GM18907 (cell line): ENCODE results near the gene NYNRIN.
A peak's percentile ranks its signal among the peaks of the same experiment; 100 is the strongest.

Source experiments
- ATAC-seq: cut with Tn5 transposase; IDR thresholded peaks from one replicate; pipeline ENCODE4 v1.9.1; 2021; ENCODE audit warnings: mild to moderate bottlenecking, moderate library complexity; ENCODE audit not compliant: unreplicated experiment

The NYNRIN gene

GRCh38 chr14:24390701-24391468 lies 7.9 kb upstream of the NYNRIN start:
- no peak for ATAC-seq

DNA sequence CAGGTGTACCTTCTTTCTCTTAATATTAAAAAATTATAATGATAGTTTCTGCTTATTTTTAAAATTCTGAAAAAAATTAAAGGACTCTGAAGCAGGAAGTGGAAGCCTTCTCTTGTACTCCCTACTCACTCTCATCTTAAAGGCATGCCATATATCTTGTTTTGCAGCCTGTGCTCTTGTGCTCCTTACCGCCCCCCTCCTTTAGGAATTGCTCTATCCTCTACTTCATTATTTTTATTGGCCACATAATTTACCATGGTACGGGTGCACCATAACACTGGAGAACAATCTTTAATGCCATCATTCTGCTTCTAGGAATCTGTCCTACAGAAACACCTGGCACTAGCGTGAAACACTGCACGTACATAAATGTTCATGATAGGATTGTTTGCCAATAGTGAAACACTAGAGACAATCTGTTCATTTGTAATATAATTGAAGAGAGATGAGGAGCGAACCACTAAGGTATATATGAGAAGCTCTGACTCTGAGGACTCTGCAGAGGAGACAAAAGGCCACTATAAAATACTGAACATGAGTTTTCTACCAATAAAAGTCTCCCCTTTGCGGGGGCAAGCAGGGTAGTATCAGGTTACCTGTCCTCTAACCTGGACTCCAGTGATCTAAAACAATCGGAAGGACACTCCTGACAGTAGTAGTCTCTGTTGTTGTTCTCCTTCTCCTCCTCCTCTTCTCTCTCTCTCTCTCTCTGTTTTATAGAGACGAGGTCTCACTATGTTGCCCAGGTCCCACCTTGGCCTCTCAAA lies 6.3 kb upstream of the NYNRIN start:
- no peak for ATAC-seq

DNA sequence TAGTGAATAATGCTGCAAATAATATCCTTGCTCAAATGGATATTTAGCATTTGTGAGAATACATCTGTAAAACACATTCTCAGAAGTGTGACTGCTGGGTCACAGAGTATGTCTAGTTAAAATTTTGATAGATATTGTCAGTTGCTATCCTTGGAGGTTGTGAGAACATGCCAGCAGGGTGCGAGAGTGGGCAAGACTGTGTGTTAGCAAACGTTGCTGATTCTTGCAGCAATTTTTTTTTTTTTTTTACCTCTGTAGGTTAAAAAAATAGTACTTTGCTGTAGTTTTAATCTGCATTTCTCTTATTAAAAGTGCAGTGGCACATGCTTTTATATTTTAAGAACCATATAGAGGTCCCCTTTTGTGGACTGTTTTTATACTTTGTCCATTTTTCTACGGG lies 4.5 kb upstream of the NYNRIN start:
- no peak for ATAC-seq

DNA sequence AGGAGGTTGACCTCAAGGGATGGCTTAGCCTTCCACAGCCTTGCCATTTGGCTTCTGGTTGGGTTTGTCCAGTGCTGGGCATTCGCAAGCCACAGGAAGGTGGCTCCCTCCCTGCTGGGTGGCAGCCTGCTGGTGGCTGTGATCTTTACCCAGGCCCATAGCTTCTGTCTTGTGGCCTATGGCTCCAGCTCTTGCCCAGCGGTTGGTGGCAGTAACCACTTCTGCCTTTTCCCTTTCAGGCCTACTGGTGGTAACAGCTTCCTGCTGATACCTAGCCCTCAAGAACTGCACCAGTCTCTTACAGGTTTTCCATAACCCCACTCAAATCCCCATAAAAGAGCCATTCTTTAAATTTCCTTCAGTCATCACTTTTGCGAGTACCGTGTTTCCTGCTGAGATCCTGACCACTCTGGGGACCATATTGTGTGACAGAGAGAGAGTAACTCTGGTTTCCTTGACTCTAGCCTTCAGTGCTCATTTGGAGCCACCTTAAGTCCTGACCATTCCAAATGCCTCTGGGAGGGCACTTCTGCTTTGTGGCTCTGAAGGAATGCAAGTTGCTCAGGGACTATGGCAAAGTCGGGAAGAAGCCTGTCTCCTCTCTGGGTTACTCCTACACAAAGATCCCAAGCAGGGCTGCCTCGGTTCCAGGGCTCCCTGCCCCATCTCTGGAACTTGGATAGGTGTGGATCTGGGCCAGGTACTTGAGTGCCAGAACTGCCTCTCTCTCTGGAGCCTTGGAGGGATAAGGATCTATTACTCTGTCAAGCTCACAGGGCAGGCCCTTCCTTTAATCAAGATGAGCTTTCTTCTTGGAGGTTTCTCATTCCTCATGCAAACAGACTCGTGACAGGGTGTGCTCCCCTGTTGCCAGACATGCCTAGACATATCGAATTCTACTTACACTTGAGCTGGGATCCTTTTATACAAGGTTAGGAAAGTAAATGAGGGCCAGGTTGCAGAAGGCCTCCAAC lies 2.9 kb upstream of the NYNRIN start:
- ATAC-seq = no peak

DNA sequence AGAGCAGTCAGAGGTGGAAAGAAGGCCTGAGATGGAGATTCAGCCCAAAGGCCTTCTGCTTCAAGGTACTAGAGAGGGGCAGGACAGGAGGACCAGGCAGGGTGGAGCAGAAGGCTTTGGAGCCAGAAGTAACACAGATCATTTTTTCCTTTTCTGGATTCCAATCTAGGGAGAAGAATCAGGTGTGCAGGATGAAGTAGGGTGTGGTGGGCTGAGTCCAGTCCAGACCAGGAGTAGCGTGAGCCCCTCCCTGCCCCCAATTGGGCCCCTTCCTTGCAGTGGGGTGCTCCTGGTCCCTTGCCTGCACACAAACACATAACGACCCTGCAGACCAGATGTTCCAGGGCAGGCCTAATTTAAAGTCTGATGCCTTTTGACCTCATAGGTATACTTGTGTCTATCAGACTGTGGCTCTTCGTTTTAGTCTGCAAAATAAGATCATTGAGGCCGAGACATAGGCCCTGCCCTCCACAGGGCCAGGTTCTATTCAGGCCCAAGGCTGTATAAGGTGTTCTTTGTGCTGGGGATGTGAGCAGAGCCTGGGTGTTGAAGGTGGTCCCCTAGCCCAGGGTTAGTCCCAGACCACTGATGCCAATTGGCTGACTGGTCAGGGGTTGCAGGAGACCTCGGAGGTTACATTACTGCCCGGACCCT lies 1.0 kb upstream of the NYNRIN start:
- ATAC-seq = no peak

GRCh38 chr14:24398293-24398652 lies 530 bp upstream of the NYNRIN start:
- no peak for ATAC-seq

- ATAC-seq = no peak
Measured at GRCh38 chr14:24399447-24399822, 632 bp downstream of the NYNRIN start.

GRCh38 chr14:24399999-24400718 lies 1.4 kb downstream of the NYNRIN start:
- ATAC-seq = no peak

DNA sequence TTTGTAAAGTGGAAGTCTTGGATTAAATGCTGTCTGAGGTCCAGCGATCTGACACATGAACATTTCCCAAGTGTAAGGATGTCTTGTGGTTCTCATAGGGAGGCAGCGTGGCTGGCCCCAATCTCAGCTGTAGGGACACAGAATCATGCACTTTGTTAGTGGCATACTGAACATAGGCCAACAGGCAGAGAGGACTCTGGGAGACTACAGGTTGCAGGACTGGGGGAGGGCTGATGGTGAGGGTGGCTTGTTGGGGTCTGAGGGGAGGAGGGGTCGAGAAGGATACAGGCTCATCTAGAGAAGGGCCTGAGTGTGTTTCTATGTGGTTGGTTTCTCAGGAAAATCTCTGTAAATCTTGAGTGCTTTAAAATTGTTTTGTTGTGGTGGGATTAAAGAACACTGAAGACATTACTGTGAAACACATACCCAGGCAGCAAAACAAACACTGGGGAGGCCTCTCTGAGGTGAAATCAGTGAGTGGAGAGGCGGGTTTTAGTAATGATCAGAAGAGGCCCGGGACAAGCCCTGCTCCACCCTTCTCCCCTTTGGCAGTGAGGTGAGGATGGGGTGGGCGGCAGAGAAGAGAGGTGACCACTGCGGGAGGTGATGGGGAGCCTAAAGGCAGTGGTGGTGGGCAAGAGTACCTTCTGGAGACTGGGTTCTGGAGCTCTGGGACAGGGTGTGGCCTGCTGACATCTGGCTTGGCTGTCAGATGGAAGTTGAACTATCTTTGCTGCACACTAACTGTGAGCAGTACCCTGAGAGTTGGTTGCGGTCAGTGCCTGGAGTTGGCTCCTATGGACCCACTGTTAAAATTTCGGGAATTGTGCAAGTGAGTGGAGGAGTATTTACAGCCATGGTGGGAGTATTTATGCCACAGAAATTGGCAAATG lies 3.3 kb downstream of the NYNRIN start:
- no peak for ATAC-seq

GRCh38 chr14:24403294-24403998 lies 4.6 kb downstream of the NYNRIN start:
- ATAC-seq = no peak

DNA sequence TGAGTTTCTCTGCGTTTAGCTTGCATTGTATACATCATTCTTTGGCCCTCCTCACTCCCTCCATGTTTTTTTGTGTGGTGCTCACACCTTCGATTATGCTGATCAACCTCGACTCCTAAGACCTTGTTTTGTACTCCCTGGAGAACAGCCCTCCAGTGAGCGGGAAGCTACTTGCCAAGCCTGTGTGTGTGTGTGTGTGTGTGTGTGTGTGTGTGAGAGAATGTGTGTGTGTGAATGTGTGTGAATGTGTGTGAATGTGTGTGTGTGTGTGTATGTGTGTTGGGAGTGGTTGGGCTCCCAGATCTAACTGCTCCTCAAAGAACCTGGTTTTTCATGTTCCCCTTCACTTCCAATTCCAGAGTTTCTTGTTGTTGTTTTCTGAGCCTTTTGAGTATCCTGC lies 6.0 kb downstream of the NYNRIN start:
- no peak for ATAC-seq

- ATAC-seq = no peak
Measured at GRCh38 chr14:24406416-24406815, 7.6 kb downstream of the NYNRIN start.

DNA sequence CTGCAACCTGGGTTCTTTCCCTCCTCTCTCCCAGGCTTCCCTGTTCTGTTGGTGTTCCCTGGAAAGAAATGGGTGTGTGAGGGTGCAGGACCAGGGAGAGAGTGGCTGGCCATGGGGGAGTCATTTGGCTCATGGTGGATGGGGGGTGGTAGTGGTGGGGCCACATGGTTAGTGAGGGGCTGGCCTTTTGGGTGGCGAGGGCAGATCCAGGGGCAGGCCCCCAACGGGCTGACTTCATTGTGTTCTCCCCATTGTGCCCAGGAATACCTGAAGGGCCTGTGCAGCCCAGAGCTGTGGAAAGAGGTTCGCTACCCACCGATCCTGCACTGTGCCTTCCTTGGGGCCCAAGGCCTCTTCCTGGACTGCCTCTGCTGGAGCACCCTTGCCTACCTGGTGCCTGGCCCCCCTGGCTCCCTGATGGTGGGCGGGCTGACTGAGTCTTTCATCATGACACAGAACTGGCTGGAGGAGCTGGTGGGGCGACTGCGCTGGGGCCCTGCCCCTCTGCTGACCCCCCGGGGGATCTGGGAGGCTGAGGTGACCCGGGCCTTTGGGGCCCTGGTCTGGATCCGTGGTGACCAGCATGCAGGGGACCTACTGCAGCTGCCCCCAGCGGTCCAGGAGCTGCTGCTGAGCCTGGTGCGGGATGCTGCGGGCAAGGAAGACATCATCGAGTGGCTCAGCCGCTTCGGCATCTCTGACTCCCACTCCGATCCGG lies 9.0 kb downstream of the NYNRIN start:
- ATAC-seq = no peak

- no peak for ATAC-seq
Measured at GRCh38 chr14:24408764-24409163, 10.0 kb downstream of the NYNRIN start.

GRCh38 chr14:24409192-24409591 lies 10.4 kb downstream of the NYNRIN start:
- ATAC-seq = no peak

DNA sequence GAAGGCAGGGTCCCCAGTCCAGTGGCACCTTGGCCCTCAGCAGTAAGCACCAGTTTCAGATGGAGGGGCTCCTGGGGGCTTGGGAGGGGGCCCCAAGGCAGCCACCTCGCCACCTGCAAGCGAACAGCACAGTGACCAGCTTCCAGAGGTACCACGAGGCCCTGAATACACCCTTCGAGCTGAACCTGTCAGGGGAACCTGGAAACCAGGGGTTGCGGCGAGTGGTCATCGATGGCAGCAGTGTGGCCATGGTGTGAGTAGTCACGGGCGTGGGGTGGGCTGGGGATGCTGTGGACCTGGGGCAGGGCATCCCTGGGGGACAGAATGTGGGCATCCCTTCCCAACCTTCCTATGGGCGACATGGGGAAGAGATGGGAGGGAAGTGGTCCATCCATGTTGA lies 11.2 kb downstream of the NYNRIN start:
- no peak for ATAC-seq

DNA sequence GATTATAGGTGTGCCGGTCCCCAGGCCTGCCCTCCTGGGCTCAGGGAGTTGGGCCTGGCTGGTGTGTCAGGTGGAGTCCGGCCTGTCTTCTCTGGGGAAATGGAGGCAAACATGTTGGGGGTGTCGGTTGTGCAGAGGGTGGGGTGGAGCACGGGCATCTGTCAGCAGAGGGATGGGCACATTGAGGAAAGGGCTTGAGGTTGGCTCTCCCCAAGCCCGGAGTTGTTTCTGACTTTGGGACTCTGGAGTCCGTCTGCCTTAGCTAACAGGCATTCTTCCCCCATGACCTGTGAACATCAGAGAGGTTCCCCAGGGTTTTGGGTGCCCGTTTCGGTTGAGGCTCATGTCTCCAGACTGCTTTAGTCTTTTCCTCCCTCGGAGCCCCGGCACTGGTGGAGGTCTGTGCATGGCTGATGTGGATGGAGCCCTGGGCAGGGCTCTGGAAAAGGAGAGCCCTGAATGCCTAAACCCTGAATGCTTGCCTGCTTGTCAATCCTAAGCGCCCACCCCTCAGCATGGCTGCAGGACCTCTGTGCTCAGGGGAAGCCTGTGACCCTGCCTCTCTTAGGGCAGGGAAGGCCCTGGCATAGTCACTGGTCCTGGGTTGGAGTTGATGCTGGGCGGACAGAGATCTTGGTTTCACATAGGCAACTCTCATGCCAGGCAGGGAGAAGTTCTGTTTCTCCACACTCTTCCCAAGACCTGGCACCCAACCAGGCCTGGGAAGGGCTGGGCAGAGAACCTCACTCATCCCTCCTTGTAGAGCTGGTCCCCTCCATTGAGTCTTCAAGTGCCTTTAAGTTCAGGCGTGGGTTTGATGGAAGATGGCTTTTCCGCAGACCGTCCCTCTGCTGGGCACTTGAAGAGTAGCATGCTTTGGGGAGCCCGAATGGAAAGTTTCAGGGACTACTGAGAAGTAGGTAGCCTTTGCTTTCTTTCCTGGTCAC lies 12.9 kb downstream of the NYNRIN start:
- ATAC-seq = peak; percentile 64
